Brain microvascular endothelial cell (primary cell): ENCODE measurements around the gene HBG2.
"Not testable (repeated sequence)": the region's sequence is repeated elsewhere in the genome, so short reads cannot be mapped to it uniquely, and the experiment has no call there.

Source experiments
- DNase-seq: peaks from one replicate; pipeline ENCODE4 v3.0.0-alpha.2; 2020
- H3K27ac ChIP-seq: fragments of 250-450 bp; sonication (Bioruptor Pico); 2 replicates; pipeline ENCODE4 v1.5.1; 2020; ENCODE audit warnings: mild to moderate bottlenecking, moderate library complexity
- H3K27me3 ChIP-seq: fragments of 250-450 bp; sonication (Bioruptor Pico); replicated peaks from 2 replicates; pipeline ENCODE4 v1.5.1; 2020; ENCODE audit warnings: mild to moderate bottlenecking
- H3K36me3 ChIP-seq: fragments of 250-450 bp; sonication (Bioruptor Pico); replicated peaks from 2 replicates; pipeline ENCODE4 v1.5.1; 2020; ENCODE audit warnings: mild to moderate bottlenecking
- H3K4me3 ChIP-seq: 2 replicates; pipeline ENCODE4 v1.5.1; 2011; ENCODE audit warnings: low read depth, mild to moderate bottlenecking, control low read depth, low read length, moderate library complexity
- in situ Hi-C: cut with HindIII; loops from 2 replicates; pipeline ENCODE4 v1.10.0; 2017; ENCODE audit warnings: low sequenced_read_pairs, low pct_ligation_motif_present
- TF ChIP-seq, protein P1 (sequence below): IDR thresholded peaks from 2 replicates; pipeline ENCODE4 v1.5.1; 2011; ENCODE audit warnings: low read depth, mild to moderate bottlenecking, moderate library complexity, low read length, control low read depth, inconsistent platforms; ENCODE audit errors: missing control alignments

HBG2 gene

DNA sequence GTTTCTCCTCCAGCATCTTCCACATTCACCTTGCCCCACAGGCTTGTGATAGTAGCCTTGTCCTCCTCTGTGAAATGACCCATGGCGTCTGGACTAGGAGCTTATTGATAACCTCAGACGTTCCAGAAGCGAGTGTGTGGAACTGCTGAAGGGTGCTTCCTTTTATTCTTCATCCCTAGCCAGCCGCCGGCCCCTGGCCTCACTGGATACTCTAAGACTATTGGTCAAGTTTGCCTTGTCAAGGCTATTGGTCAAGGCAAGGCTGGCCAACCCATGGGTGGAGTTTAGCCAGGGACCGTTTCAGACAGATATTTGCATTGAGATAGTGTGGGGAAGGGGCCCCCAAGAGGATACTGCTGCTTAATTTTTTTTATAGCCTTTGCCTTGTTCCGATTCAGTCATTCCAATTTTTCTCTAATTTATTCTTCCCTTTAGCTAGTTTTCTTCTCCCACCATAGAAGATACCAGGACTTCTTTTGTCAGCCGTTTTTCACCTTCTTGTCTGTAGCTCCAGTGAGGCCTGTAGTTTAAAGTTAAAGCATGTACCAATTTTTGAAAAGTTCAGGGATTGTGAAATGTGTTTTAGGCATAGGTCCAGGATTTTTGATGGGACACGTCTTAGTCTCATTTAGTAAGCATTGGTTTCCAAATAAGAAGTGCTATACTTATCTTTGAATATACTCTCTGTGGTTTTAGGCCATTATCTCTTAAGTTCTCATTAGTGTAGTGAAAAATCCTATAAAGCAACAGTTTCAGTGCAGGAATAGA lies at the start of gene HBG2:
TSS of gene HBG2 (minus strand) at position 136 of the 768 bp plus-strand sequence. CDS start at position 83, 53 bp downstream.
- H3K4me3 ChIP-seq = not testable (repeated sequence)

GRCh38 chr11:5304046-5304445 lies 49.5 kb upstream of the HBG2 start:
- Histone ChIP-seq H3K36me3 (no peaks in the 10 kb centered on the region), H3K27ac (no peak overlapping the region), H3K4me3 (no peak overlapping the region), H3K27me3 (no peaks in the 10 kb centered on the region)
- peak; percentile 24 for DNase-seq
- in situ Hi-C loops = no loop called here
- TF ChIP-seq, protein P1, sequence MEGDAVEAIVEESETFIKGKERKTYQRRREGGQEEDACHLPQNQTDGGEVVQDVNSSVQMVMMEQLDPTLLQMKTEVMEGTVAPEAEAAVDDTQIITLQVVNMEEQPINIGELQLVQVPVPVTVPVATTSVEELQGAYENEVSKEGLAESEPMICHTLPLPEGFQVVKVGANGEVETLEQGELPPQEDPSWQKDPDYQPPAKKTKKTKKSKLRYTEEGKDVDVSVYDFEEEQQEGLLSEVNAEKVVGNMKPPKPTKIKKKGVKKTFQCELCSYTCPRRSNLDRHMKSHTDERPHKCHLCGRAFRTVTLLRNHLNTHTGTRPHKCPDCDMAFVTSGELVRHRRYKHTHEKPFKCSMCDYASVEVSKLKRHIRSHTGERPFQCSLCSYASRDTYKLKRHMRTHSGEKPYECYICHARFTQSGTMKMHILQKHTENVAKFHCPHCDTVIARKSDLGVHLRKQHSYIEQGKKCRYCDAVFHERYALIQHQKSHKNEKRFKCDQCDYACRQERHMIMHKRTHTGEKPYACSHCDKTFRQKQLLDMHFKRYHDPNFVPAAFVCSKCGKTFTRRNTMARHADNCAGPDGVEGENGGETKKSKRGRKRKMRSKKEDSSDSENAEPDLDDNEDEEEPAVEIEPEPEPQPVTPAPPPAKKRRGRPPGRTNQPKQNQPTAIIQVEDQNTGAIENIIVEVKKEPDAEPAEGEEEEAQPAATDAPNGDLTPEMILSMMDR = no peak

More for the DNA sequence above, at the start of gene HBG2:
- DNase-seq, H3K27me3 ChIP-seq, in situ Hi-C loops, H3K27ac ChIP-seq, H3K36me3 ChIP-seq: not testable (repeated sequence)

- in situ Hi-C loops = no loop called here
- TF ChIP-seq, protein P1 = no peak
- Histone ChIP-seq H3K36me3 (no peaks in the 10 kb centered on the region), H3K27me3 (no peaks in the 10 kb centered on the region), H3K27ac (no peak overlapping the region), H3K4me3 (no peak overlapping the region)
- DNase-seq = no peak
These were observed 49.0 kb upstream of the HBG2 start for GRCh38 chr11:5303626-5304025.

GRCh38 chr11:5301846-5302245 lies 47.3 kb upstream of the HBG2 start, which contains the start of gene OR51B4:
OR51B4 (minus strand) TSS chr11:5301946; CDS start chr11:5301946, 0 bp downstream.
- Histone ChIP-seq H3K27ac (no peak within 1 kb of the TSS), H3K36me3 (no peaks in the 10 kb centered on the region), H3K4me3 (no peak within 1 kb of the TSS), H3K27me3 (no peaks in the 10 kb centered on the region)
- no peak for DNase-seq
- in situ Hi-C loops = no loop called here
- TF ChIP-seq, protein P1 = no peak

GRCh38 chr11:5300251-5300650 lies 45.7 kb upstream of the HBG2 start:
- no peak overlapping the region for H3K4me3 ChIP-seq
- in situ Hi-C loops = no loop called here
- H3K27ac ChIP-seq = no peak overlapping the region
- TF ChIP-seq, protein P1 = no peak
- no peak for DNase-seq
- no peaks in the 10 kb centered on the region for H3K36me3 ChIP-seq
- no peaks in the 10 kb centered on the region for H3K27me3 ChIP-seq

- no peak for DNase-seq
- in situ Hi-C loops = no loop called here
- Histone ChIP-seq H3K36me3 (no peaks in the 10 kb centered on the region), H3K27me3 (no peaks in the 10 kb centered on the region), H3K27ac (no peak overlapping the region), H3K4me3 (no peak overlapping the region)
- TF ChIP-seq, protein P1 = no peak
These were observed 43.9 kb upstream of the HBG2 start for GRCh38 chr11:5298451-5298850.
